DOHH2 (cell line): ENCODE data around the gene CREB1.

Experiments used
- CTCF ChIP-seq: fragments of 200-600 bp; sonication (generic); IDR thresholded peaks from one replicate; pipeline ENCODE4 v1.5.1; 2014; ENCODE audit warnings: antibody characterized with exemption, mild to moderate bottlenecking, low read depth, low read length; ENCODE audit not compliant: poor library complexity, severe bottlenecking
- EZH2phosphoT487 ChIP-seq: fragments of 200-600 bp; sonication (generic); IDR thresholded peaks from 2 replicates; pipeline ENCODE4 v1.6.1; 2017; ENCODE audit warnings: borderline replicate concordance, mild to moderate bottlenecking, antibody characterized with exemption, low read length, moderate library complexity, mixed read lengths

- TF ChIP-seq EZH2phosphoT487, result no peak
- peak; percentile 16 for TF ChIP-seq CTCF
Observed at GRCh38 chr2:207528980-207529329, 807 bp upstream of the CREB1 start.
